Osteoblast (primary cell): ENCODE data around the gene SPATS1. TPM values are rescaled to one million over a fixed set of nuclear protein-coding genes. Genes with fewer than 3 reads are reported as not detected.
"Not testable (repeated sequence)": the region's sequence is repeated elsewhere in the genome, so short reads cannot be mapped to it uniquely, and the experiment has no call there.

ENCODE experiments used
- DNase-seq: peaks from one replicate; pipeline ENCODE4 v3.0.0; 2011; ENCODE audit warnings: low spot score, mixed read lengths; ENCODE audit not compliant: insufficient read length; ENCODE audit errors: missing footprints
- H2AFZ ChIP-seq: 2 replicates; pipeline ENCODE4 v1.6.0; 2011; ENCODE audit warnings: mild to moderate bottlenecking, low read length
- H3K27ac ChIP-seq: 2 replicates; pipeline ENCODE4 v1.5.1; 2011; ENCODE audit warnings: mild to moderate bottlenecking, low read depth, low read length, moderate library complexity
- H3K27me3 ChIP-seq: 2 replicates; pipeline ENCODE4 v1.6.0; 2012; ENCODE audit warnings: mild to moderate bottlenecking, control low read depth, inconsistent platforms, low read length, moderate library complexity; ENCODE audit not compliant: insufficient read depth
- H3K36me3 ChIP-seq: 2 replicates; pipeline ENCODE4 v1.5.1; 2011; ENCODE audit warnings: mild to moderate bottlenecking, low read length, control low read depth, moderate library complexity; ENCODE audit not compliant: insufficient read depth
- H3K4me1 ChIP-seq: 2 replicates; pipeline ENCODE4 v1.5.1; 2011; ENCODE audit warnings: mild to moderate bottlenecking, low read length, control low read depth, moderate library complexity; ENCODE audit not compliant: insufficient read depth
- H3K4me2 ChIP-seq: 2 replicates; pipeline ENCODE4 v1.6.0; 2011; ENCODE audit warnings: mild to moderate bottlenecking, low read length; ENCODE audit not compliant: insufficient read depth
- H3K4me3 ChIP-seq: fragments of 200-600 bp; sonication (generic); 3 replicates; pipeline ENCODE4 v1.5.1; 2012; ENCODE audit warnings: mild to moderate bottlenecking, low read length, inconsistent platforms; ENCODE audit not compliant: insufficient read depth
- H3K79me2 ChIP-seq: 2 replicates; pipeline ENCODE4 v1.6.0; 2012; ENCODE audit warnings: mild to moderate bottlenecking, low read length, control low read depth, inconsistent platforms; ENCODE audit not compliant: insufficient read depth
- H3K9me3 ChIP-seq: 2 replicates; pipeline ENCODE4 v1.5.1; 2011; ENCODE audit warnings: low read depth, low read length, control low read depth
- H4K20me1 ChIP-seq: 2 replicates; pipeline ENCODE4 v1.6.0; 2012; ENCODE audit warnings: mild to moderate bottlenecking, low read length, control low read depth; ENCODE audit not compliant: insufficient read depth
- CTCF ChIP-seq: IDR thresholded peaks from 2 replicates; pipeline ENCODE4 v1.5.1; 2011; ENCODE audit warnings: mild to moderate bottlenecking, low read depth, low read length, moderate library complexity; ENCODE audit errors: extremely low read depth
- total RNA-seq: library from RNA; depleted of rRNA; stranded (reverse); fragments of >200 nt; gene quantifications from 2 replicates; pipeline ENCODE4 v1.2.3, GENCODE V29; 2012

Gene SPATS1
- total RNA-seq, 1 donor = not detected

GRCh38 chr6:44349904-44350649 lies 7.6 kb downstream of the SPATS1 start:
- Histone ChIP-seq H3K36me3 (no peaks in the 10 kb centered on the region), H3K27me3 (peaks cover 2% of the 10 kb centered on the region), H3K4me3 (no peak overlapping the region), H2AFZ (no peak overlapping the region), H3K27ac (no peak overlapping the region), H3K9me3 (no peaks in the 10 kb centered on the region), H3K4me2 (no peak overlapping the region), H3K4me1 (no peaks in the 10 kb centered on the region), H3K79me2 (no peaks in the 10 kb centered on the region), H4K20me1 (no peaks in the 10 kb centered on the region)
- no peak for DNase-seq
- no peak for TF ChIP-seq CTCF

GRCh38 chr6:44350650-44350994 lies 8.2 kb downstream of the SPATS1 start:
- not testable (repeated sequence) for H3K9me3 ChIP-seq

GRCh38 chr6:44352259-44352658 lies 9.8 kb downstream of the SPATS1 start:
- DNase-seq = no peak
- peaks cover 11% of the 10 kb centered on the region for H3K27me3 ChIP-seq
- no peak overlapping the region for H3K4me2 ChIP-seq
- H3K79me2 ChIP-seq = no peaks in the 10 kb centered on the region
- no peak overlapping the region for H3K27ac ChIP-seq
- TF ChIP-seq CTCF = no peak
- H3K4me1 ChIP-seq = no peaks in the 10 kb centered on the region
- H3K4me3 ChIP-seq = no peak overlapping the region
- H2AFZ ChIP-seq = no peak overlapping the region
- no peaks in the 10 kb centered on the region for H4K20me1 ChIP-seq
- H3K9me3 ChIP-seq = no peaks in the 10 kb centered on the region
- H3K36me3 ChIP-seq = no peaks in the 10 kb centered on the region

More at GRCh38 chr6:44350650-44350994, 8.2 kb downstream of the SPATS1 start:
- not testable (repeated sequence) for H3K4me3 ChIP-seq, H3K4me2 ChIP-seq, H2AFZ ChIP-seq, DNase-seq, H3K79me2 ChIP-seq, H3K4me1 ChIP-seq, H3K27ac ChIP-seq, H3K27me3 ChIP-seq, H4K20me1 ChIP-seq, H3K36me3 ChIP-seq

GRCh38 chr6:44353336-44353735 lies 10.9 kb downstream of the SPATS1 start:
- Histone ChIP-seq H4K20me1 (no peaks in the 10 kb centered on the region), H3K4me2 (no peak overlapping the region), H3K27ac (no peak overlapping the region), H2AFZ (no peak overlapping the region), H3K79me2 (no peaks in the 10 kb centered on the region), H3K27me3 (peaks cover 18% of the 10 kb centered on the region), H3K36me3 (no peaks in the 10 kb centered on the region), H3K9me3 (no peaks in the 10 kb centered on the region), H3K4me1 (no peaks in the 10 kb centered on the region), H3K4me3 (no peak overlapping the region)
- TF ChIP-seq CTCF = no peak
- no peak for DNase-seq
